T-cell (primary cell): ENCODE measurements around the gene TNFSF8. TPM values are rescaled to one million over a fixed set of nuclear protein-coding genes. Genes with fewer than 3 reads are reported as not detected.

ENCODE experiments used
- ATAC-seq, 4 experiments: fragments of 200-7000 bp in 3 of 4; fragments of 150-1000 bp in 1 of 4; cut with Tn5 transposase; replicated peaks in 1 of 4; 1 replicate in 3 of 4; 2 replicates in 1 of 4; pipeline ENCODE4 v1.10.0; 2021; ENCODE audit warnings: moderate library complexity in 3 of 4, mild to moderate bottlenecking in 2 of 4, moderate number of reproducible peaks in 1 of 4
- CTCF ChIA-PET, 2 donors: fragments of 300-600 bp; sonication (Branson Sonifier 250); formaldehyde crosslinking; loops; one replicate each; lab custom pipeline; 2022; ENCODE audit warnings: antibody characterized with exemption in 2 of 2; lab: Charles Lee
- POLR2A ChIA-PET, 2 donors: fragments of 300-600 bp; sonication (Branson Sonifier 250); formaldehyde crosslinking; loops; one replicate each; lab custom pipeline; 2022; ENCODE audit warnings: antibody characterized with exemption in 2 of 2; lab: Charles Lee
- DNase-seq, 35 experiments: peaks; one replicate each; pipeline versions ENCODE4 v3.0.0 to v3.0.0-alpha.2; 2013 to 2023
- H3K27ac ChIP-seq: one replicate; pipeline ENCODE4 v1.5.1; 2013; ENCODE audit warnings: low read length
- H3K27me3 ChIP-seq, 2 experiments: replicated peaks in 1 of 2; 1 replicate in 1 of 2; 2 replicates in 1 of 2; pipeline versions ENCODE4 v1.6.1 to v1.7.0; 2013; ENCODE audit warnings: low read length in 1 of 2, mixed read lengths in 1 of 2; ENCODE audit not compliant: control insufficient read depth in 2 of 2, insufficient read depth in 2 of 2; ENCODE audit errors: extremely low read depth in 1 of 2
- H3K36me3 ChIP-seq, 2 donors: 1 replicate in 1 of 2; 2 replicates in 1 of 2; pipeline versions ENCODE4 v1.6.1 to v1.7.0; 2013; ENCODE audit warnings: low read length in 1 of 2; ENCODE audit not compliant: control insufficient read depth in 2 of 2, insufficient read depth in 1 of 2; ENCODE audit errors: extremely low read depth in 1 of 2
- H3K4me1 ChIP-seq, 2 experiments: 1 replicate in 1 of 2; 2 replicates in 1 of 2; pipeline versions ENCODE4 v1.6.1 to v1.7.0; 2013; ENCODE audit warnings: low read length in 2 of 2, mixed read lengths in 1 of 2; ENCODE audit not compliant: insufficient read depth in 2 of 2, control insufficient read depth in 1 of 2; ENCODE audit errors: extremely low read depth in 1 of 2
- H3K4me3 ChIP-seq, 2 donors: 1 replicate in 1 of 2; 2 replicates in 1 of 2; pipeline versions ENCODE4 v1.5.1 to v1.7.0; 2013; ENCODE audit warnings: mild to moderate bottlenecking in 2 of 2, low read length in 1 of 2, moderate library complexity in 1 of 2; ENCODE audit not compliant: control insufficient read depth in 1 of 2; ENCODE audit errors: extremely low read depth in 1 of 2
- H3K9me3 ChIP-seq: 2 replicates; pipeline ENCODE4 v1.7.0; 2013
- H3K27ac Mint-ChIP-seq, 2 donors: one replicate each; pipeline ENCODE4 v1.8.0; 2020 to 2021; ENCODE audit warnings: mild to moderate bottlenecking in 2 of 2, mixed read lengths in 2 of 2
- H3K27me3 Mint-ChIP-seq, 2 donors: one replicate each; pipeline ENCODE4 v1.8.0; 2021 to 2022; ENCODE audit warnings: mixed read lengths in 2 of 2
- H3K36me3 Mint-ChIP-seq: one replicate; pipeline ENCODE4 v1.8.0; 2021; ENCODE audit warnings: mixed read lengths
- H3K4me1 Mint-ChIP-seq, 3 donors: one replicate each; pipeline ENCODE4 v1.8.0; 2020 to 2022; ENCODE audit warnings: mixed read lengths in 3 of 3, mild to moderate bottlenecking in 1 of 3
- H3K4me3 Mint-ChIP-seq, 3 donors: one replicate each; pipeline ENCODE4 v1.8.0; 2020 to 2022; ENCODE audit warnings: mild to moderate bottlenecking in 3 of 3, mixed read lengths in 3 of 3, moderate library complexity in 3 of 3
- H3K9me3 Mint-ChIP-seq, 3 donors: one replicate each; pipeline ENCODE4 v1.8.0; 2020 to 2022; ENCODE audit warnings: mixed read lengths in 3 of 3
- WGBS: methylation state at CpG from one replicate; pipeline ENCODE4 v1.1.5; 2013; ENCODE audit warnings: missing lambda C conversion rate; ENCODE audit not compliant: insufficient coverage; 5-methylcytosine and 5-hydroxymethylcytosine counted together
- total RNA-seq, 35 experiments: library from RNA in 6 of 35; stranded (reverse) in 6 of 35; fragments of 120-200 nt in 1 of 35; gene quantifications; one replicate each; pipeline versions ENCODE4 v1.2.1 to v1.2.4 and lab custom pipeline; 2013 to 2026

The TNFSF8 gene, protein sequence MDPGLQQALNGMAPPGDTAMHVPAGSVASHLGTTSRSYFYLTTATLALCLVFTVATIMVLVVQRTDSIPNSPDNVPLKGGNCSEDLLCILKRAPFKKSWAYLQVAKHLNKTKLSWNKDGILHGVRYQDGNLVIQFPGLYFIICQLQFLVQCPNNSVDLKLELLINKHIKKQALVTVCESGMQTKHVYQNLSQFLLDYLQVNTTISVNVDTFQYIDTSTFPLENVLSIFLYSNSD
- total RNA-seq, result 100 to 1,000 TPM in 1 of 5 donors, 10 to 100 TPM in 4; 42.9 to 102 (median 63.4) TPM
- 69.9 TPM for total RNA-seq (2013)
- total RNA-seq (lab: John Stamatoyannopoulos, UW), result 22.1 to 1,347 (median 70.5) reads per million in 29 experiments

DNA sequence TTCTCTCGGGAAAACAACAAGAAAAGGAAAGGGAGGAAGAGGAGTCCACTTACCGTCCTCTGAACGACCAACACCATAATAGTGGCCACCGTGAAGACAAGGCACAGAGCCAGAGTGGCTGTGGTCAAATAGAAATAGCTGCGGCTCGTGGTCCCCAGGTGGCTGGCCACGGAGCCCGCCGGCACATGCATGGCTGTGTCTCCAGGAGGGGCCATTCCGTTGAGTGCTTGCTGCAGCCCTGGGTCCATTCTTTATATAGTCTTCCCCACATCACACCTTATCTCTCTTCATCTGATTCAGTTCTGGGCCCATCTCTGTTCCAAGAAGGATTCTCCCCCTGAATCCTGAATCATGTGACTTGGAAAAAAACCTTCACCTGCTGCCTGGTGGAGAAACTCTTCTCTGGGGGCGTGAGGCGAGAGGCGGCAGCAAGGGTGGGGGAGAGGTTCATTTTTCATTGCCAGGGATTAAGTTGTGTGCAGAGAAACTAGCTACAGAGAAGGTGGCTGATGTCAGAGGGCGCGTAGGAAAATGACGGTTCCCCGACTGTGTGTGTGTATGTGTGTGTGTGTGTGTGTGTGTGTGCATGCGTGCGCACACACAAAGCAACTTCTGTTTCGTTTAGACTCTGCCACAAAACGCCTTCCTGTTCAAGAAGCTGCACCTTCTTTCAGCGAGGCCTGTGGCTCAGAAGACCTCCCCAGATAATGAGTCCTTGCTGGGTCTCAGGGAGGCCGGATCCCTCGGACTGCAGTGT lies at the start of gene TNFSF8:
Gene TNFSF8, minus strand, starts transcription at position 536 of the 757 bp plus-strand sequence. Its CDS starts 288 bp downstream, at position 248.
- H3K27ac ChIP-seq, result peak within 1 kb of the TSS; percentile 93
- Mint-ChIP-seq H3K27me3 (no peaks in the 10 kb centered on the region), H3K4me1 (peaks cover 53 to 56% (median 56%) of the 10 kb centered on the region in 3 donors), H3K36me3 (peaks cover 11% of the 10 kb centered on the region), H3K9me3 (no peaks in the 10 kb centered on the region), H3K27ac (peak within 1 kb of the TSS; percentile 98 to 99), H3K4me3 (peak within 1 kb of the TSS; percentile 88 to 97 (median 95))
- POLR2A ChIA-PET, result interaction anchor here (0.6 to 1.2 kb wide), 11 partner anchors 8 to 669 kb away, joined by 3 to 9 read pairs (median 3); no protein-coding TSS in a partner anchor
- CTCF ChIA-PET, result interaction anchor here in 1 of 2 donors (0.6 to 1.9 kb wide), 7 partner anchors 7 to 195 kb away, joined by 3 to 8 read pairs (median 4); no protein-coding TSS in a partner anchor
- H3K9me3 ChIP-seq, result no peaks in the 10 kb centered on the region
- no peaks in the 10 kb centered on the region for H3K36me3 ChIP-seq
- H3K4me1 ChIP-seq, result peaks cover 19 to 33% of the 10 kb centered on the region in 2 experiments
- H3K27me3 ChIP-seq, result no peaks in the 10 kb centered on the region
- H3K4me3 ChIP-seq, result peak within 1 kb of the TSS; percentile 65 to 99
- ATAC-seq (peak; percentile 70 to 80 (median 78)), DNase-seq (peak; percentile 53 to 90 (median 72))
- 2% methylated on average over 16 of the region's 24 CpGs for WGBS

DNA sequence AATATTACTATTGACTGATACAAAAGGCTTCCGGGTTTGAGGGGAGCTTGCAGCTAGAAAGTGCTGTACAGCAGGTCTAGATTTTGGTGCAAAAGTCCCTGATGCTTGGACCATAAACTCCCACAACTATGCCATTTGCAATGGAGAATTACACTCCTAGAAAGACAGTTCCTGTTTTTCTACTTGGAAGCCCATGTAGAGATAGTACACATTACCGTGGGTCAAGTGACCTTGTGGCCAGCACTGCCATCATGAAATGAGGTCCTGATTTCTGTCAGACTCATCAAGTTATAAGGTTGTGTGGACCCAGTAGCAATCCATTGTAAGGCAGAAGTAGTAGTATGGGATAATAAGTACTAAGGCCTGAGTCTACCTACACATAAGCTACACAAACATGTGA lies 42.8 kb upstream of the TNFSF8 start:
- H3K9me3 Mint-ChIP-seq, result no peaks in the 10 kb centered on the region
- H3K9me3 ChIP-seq, result no peaks in the 10 kb centered on the region
- peaks cover 0 to 3% of the 10 kb centered on the region in 2 donors for H3K27me3 Mint-ChIP-seq
- ChIA-PET POLR2A (no interaction called here), CTCF (interaction anchor here in 1 of 2 donors (0.6 kb wide), 1 partner anchor 1570 kb away, joined by 26 read pairs; no protein-coding TSS in a partner anchor)
- H3K27ac Mint-ChIP-seq, result no peak overlapping the region
- no peak overlapping the region for H3K4me3 ChIP-seq
- H3K27ac ChIP-seq, result no peak overlapping the region
- DNase-seq (no peak), ATAC-seq (no peak)
- 63% methylated on average over 1 of the region's 2 CpGs for WGBS
- peaks cover 0 to under 1% of the 10 kb centered on the region in 2 experiments for H3K4me1 ChIP-seq
- H3K4me3 Mint-ChIP-seq, result no peak overlapping the region
- no peaks in the 10 kb centered on the region for H3K36me3 ChIP-seq
- H3K4me1 Mint-ChIP-seq, result peaks cover 10 to 15% (median 13%) of the 10 kb centered on the region in 3 donors
- H3K36me3 Mint-ChIP-seq, result peaks cover 3% of the 10 kb centered on the region
- H3K27me3 ChIP-seq, result no peaks in the 10 kb centered on the region

DNA sequence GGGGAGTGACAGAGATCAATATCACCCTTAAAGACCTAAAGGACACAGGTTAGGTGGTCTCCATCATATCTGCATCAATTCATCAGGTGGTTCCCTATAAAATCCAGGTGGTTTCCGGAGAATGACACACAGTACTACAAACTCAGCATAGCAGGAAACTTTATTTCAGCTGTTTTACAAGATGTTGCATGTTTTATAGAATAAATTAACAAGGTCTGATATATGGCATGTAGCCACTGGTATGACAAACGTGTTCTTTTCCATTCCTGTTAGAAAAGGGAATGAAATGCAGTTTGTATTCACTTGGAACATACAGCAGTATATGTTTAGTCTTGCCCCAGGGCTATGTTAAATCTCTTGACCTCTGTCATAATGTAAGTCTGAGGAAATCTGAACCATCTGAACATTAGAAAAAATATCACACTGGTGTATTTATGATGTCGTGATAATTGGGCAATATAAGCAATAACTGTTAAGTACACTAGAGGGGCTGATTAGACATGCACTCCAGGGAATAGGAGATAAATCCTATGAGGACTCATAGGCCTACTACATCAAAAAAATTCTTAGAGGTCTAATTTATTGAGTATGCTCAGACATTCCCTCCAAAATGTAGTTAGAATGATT lies 42.2 kb upstream of the TNFSF8 start:
- Mint-ChIP-seq H3K4me3 (no peak overlapping the region), H3K4me1 (peaks cover 16 to 21% (median 19%) of the 10 kb centered on the region in 3 donors), H3K36me3 (peaks cover 3% of the 10 kb centered on the region), H3K9me3 (no peaks in the 10 kb centered on the region), H3K27ac (no peak overlapping the region), H3K27me3 (peaks cover 0 to 3% of the 10 kb centered on the region in 2 donors)
- DNase-seq (no peak), ATAC-seq (no peak)
- no peak overlapping the region for H3K4me3 ChIP-seq
- no peaks in the 10 kb centered on the region for H3K27me3 ChIP-seq
- ChIA-PET CTCF (interaction anchor here in 1 of 2 donors (0.6 kb wide), 1 partner anchor 1569 kb away, joined by 26 read pairs; no protein-coding TSS in a partner anchor), POLR2A (interaction anchor here in 1 of 2 donors (0.5 to 0.8 kb wide), 2 partner anchors 35 to 76 kb away, joined by 3 to 6 read pairs; no protein-coding TSS in a partner anchor)
- H3K36me3 ChIP-seq, result no peaks in the 10 kb centered on the region
- H3K27ac ChIP-seq, result no peak overlapping the region
- H3K4me1 ChIP-seq, result peaks cover 3 to 5% of the 10 kb centered on the region in 2 experiments
- H3K9me3 ChIP-seq, result no peaks in the 10 kb centered on the region
- WGBS, result no CpG with 5 or more reads among the region's 3 CpGs

DNA sequence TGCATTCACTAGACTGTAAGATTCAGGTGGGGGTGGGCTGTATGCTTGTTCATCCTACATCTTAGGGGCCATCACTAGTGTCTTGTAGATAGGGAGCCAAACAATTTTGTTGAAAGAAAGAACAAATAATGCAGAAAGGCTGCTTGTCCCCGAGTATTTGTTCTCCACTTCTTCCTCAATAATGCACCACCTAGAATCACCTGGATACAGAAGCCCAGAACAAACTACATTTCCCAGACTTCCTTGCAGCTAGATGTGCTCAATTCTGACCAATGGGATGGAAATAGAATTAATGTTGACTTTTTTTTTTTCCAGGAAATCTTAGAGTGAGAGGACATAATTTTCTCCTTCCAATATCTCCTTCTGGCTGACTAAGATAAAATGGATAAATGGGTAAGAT lies 38.9 kb upstream of the TNFSF8 start:
- peaks cover 18 to 25% (median 24%) of the 10 kb centered on the region in 3 donors for H3K4me1 Mint-ChIP-seq
- no peaks in the 10 kb centered on the region for H3K27me3 ChIP-seq
- no peaks in the 10 kb centered on the region for H3K9me3 ChIP-seq
- POLR2A ChIA-PET, result no interaction called here
- no peaks in the 10 kb centered on the region for H3K36me3 ChIP-seq
- ATAC-seq (no peak), DNase-seq (no peak)
- H3K27me3 Mint-ChIP-seq, result peaks cover 0 to 3% of the 10 kb centered on the region in 2 donors
- peaks cover 3% of the 10 kb centered on the region for H3K36me3 Mint-ChIP-seq
- H3K4me3 Mint-ChIP-seq, result no peak overlapping the region
- no peak overlapping the region for H3K4me3 ChIP-seq
- H3K27ac ChIP-seq, result no peak overlapping the region
- H3K4me1 ChIP-seq, result peaks cover 3 to 6% of the 10 kb centered on the region in 2 experiments
- peaks cover 0 to 8% (median 0%) of the 10 kb centered on the region in 3 donors for H3K9me3 Mint-ChIP-seq
- H3K27ac Mint-ChIP-seq, result no peak overlapping the region
- no CpG with 5 or more reads among the region's 1 CpG for WGBS
- CTCF ChIA-PET, result interaction anchor here (0.5 to 0.8 kb wide), 2 partner anchors 59 to 588 kb away, joined by 3 to 8 read pairs; no protein-coding TSS in a partner anchor

DNA sequence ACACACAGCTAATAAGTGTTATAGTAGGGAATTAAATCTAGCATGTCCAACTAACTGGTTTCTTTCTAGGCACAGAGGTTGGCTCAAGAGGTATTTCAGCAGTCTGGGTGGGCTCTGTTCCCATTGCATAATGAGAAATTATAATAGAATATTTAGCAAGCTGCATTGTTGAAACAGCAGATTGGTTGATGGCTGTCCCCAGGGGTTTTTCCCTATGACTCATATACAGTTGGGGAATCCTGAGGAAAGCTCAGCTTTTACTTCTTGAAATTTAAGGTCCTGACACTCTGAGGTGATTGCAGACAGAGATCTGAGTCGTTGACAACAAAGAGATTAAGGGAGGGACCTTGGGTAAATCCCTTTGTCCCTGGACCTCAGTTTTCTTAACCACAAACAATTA lies 38.3 kb upstream of the TNFSF8 start:
- H3K4me3 ChIP-seq, result no peak overlapping the region
- H3K4me1 ChIP-seq, result peaks cover 3 to 6% of the 10 kb centered on the region in 2 experiments
- Mint-ChIP-seq H3K4me3 (peak overlapping the region in 1 of 3 donors; percentile 2), H3K4me1 (peaks cover 18 to 25% (median 24%) of the 10 kb centered on the region in 3 donors), H3K27me3 (peaks cover 0 to 3% of the 10 kb centered on the region in 2 donors), H3K27ac (no peak overlapping the region), H3K9me3 (peaks cover 0 to 11% (median 0%) of the 10 kb centered on the region in 3 donors), H3K36me3 (peaks cover 3% of the 10 kb centered on the region)
- no peaks in the 10 kb centered on the region for H3K36me3 ChIP-seq
- no CpG with 5 or more reads among the region's 1 CpG for WGBS
- no peaks in the 10 kb centered on the region for H3K27me3 ChIP-seq
- ATAC-seq (peak in 3 of 4 experiments; percentile 23 to 67 (median 30)), DNase-seq (peak in 1 of 35 experiments; percentile 34)
- ChIA-PET POLR2A (interaction anchor here in 1 of 2 donors (0.8 kb wide), 1 partner anchor 39 kb away, joined by 10 read pairs; no protein-coding TSS in a partner anchor), CTCF (interaction anchor here in 1 of 2 donors (0.8 to 1.3 kb wide), 3 partner anchors 38 to 59 kb away, joined by 3 to 4 read pairs (median 3); no protein-coding TSS in a partner anchor)
- no peaks in the 10 kb centered on the region for H3K9me3 ChIP-seq
- no peak overlapping the region for H3K27ac ChIP-seq
